Measurements from ENCODE around the gene IFNA1.

DNA sequence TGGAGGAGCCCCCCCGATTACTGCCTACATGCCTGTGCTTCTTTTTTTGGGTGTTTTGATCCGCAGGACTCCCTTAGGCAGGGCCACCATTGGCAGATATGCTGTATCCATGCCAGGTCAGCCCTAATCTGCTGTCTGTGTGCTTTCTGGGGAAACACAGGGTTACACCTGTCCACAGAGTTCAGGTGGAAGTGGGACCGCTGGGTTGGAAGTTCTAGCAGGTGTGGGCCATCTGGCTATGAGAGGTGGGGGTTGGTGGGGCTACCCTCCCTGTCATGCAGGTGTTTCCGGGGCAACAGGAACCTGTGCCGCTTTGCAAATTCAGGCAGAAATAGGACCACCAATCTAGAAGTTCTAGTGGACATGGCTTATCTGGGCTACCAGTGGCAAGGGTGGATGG lies 24.9 kb downstream of the IFNA1 start:
- TF ChIP-seq, protein P1, sequence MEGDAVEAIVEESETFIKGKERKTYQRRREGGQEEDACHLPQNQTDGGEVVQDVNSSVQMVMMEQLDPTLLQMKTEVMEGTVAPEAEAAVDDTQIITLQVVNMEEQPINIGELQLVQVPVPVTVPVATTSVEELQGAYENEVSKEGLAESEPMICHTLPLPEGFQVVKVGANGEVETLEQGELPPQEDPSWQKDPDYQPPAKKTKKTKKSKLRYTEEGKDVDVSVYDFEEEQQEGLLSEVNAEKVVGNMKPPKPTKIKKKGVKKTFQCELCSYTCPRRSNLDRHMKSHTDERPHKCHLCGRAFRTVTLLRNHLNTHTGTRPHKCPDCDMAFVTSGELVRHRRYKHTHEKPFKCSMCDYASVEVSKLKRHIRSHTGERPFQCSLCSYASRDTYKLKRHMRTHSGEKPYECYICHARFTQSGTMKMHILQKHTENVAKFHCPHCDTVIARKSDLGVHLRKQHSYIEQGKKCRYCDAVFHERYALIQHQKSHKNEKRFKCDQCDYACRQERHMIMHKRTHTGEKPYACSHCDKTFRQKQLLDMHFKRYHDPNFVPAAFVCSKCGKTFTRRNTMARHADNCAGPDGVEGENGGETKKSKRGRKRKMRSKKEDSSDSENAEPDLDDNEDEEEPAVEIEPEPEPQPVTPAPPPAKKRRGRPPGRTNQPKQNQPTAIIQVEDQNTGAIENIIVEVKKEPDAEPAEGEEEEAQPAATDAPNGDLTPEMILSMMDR (IDR thresholded peaks at IDR 0.05; ENCODE audit: low read length) = no peak
- TF ChIP-seq EZH2phosphoT487 (IDR thresholded peaks at IDR 0.05; ENCODE audit: low read length) (no peak), EZH2 (optimal IDR thresholded peaks at IDR 0.05; ENCODE audit: low read depth, low read length) (no peak)
